Breast epithelium (tissue), 4 donors: ENCODE data around the gene SLC4A9. TPM values are rescaled to one million over a fixed set of nuclear protein-coding genes. Genes with fewer than 3 reads are reported as not detected.

Source experiments
- DNase-seq, 2 donors: peaks; one replicate each; pipeline ENCODE4 v3.0.0-alpha.2; 2019; ENCODE audit warnings: low spot score in 2 of 2
- H3K27ac ChIP-seq, 2 donors: fragments of 200-600 bp; sonication (generic) in 1 of 2; one replicate each; pipeline ENCODE4 v1.5.1; 2016 to 2019; ENCODE audit warnings: mild to moderate bottlenecking in 1 of 2
- H3K27me3 ChIP-seq, 2 donors: fragments of 200-600 bp; sonication (generic) in 1 of 2; one replicate each; pipeline versions ENCODE4 v1.5.1 to v1.6.0; 2017 to 2019; ENCODE audit warnings: control low read depth in 1 of 2, mild to moderate bottlenecking in 1 of 2
- H3K36me3 ChIP-seq: fragments of 200-600 bp; one replicate; pipeline ENCODE4 v1.5.1; 2019
- H3K4me1 ChIP-seq, 2 donors: fragments of 200-600 bp; sonication (generic); one replicate each; pipeline ENCODE4 v1.5.1; 2016 to 2019; ENCODE audit warnings: control low read depth in 1 of 2
- H3K4me3 ChIP-seq, 3 donors: fragments of 200-600 bp; sonication (generic); 1 replicate in 2 of 3; 2 replicates in 1 of 3; pipeline ENCODE4 v1.5.1; 2016 to 2019; ENCODE audit warnings: mild to moderate bottlenecking in 3 of 3, moderate library complexity in 2 of 3
- H3K9me3 ChIP-seq, 2 donors: fragments of 200-600 bp; sonication (generic) in 1 of 2; one replicate each; pipeline ENCODE4 v1.5.1; 2016 to 2019; ENCODE audit warnings: control low read depth in 1 of 2
- POLR2A ChIP-seq: fragments of 450-650 bp; IDR thresholded peaks from one replicate; pipeline ENCODE4 v1.6.1; 2016; ENCODE audit warnings: antibody characterized with exemption, mild to moderate bottlenecking, moderate library complexity
- POLR2AphosphoS5 ChIP-seq, 3 donors: sonication (generic); formaldehyde crosslinking; IDR thresholded peaks; one replicate each; pipeline ENCODE4 v1.6.1; 2017; ENCODE audit warnings: antibody characterized with exemption in 3 of 3
- intact Hi-C: fragments of 100-400 bp; cut with DNase I; formaldehyde crosslinking; loops from one replicate; pipeline ENCODE4 v1.15.1; 2023; ENCODE audit warnings: low total_unique reads
- total RNA-seq, 3 donors: library from RNA; depleted of rRNA; stranded (reverse); fragments of >200 nt; gene quantifications; one replicate each; pipeline ENCODE4 v1.1.0, GENCODE V29; 2016
- TF ChIP-seq, protein P1 (sequence below), 3 donors: fragments of 450-650 bp; IDR thresholded peaks; one replicate each; pipeline ENCODE4 v1.5.1; 2016 to 2017; ENCODE audit warnings: antibody characterized with exemption in 3 of 3, mild to moderate bottlenecking in 3 of 3, moderate library complexity in 3 of 3

Gene SLC4A9
- total RNA-seq, 3 donors from 2014 or later, result not detected

DNA sequence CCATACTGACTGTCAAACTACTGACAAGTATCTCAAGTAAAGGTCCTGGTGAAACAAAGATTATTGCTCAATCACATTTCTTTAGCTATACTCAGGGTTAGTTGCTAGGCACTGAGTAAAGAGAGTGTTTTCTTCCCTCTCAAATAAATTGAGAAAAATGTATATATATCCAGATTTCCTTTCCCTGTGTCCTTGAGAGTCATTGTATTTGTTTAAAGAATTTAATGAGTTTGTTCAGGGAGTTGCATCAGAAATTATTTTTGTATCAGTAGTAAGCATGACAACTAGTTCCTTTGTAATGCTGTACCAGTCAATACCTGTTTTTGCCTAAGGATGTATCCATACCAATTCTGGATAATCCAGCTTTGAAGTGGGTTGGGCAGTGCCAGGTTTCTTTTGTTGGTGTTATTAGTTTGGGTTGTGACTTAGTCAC is 38.4 kb downstream of the SLC4A9 start:
- Histone ChIP-seq H3K9me3 (no peaks in the 10 kb centered on the region), H3K4me3 (no peak overlapping the region), H3K27me3 (no peaks in the 10 kb centered on the region), H3K4me1 (no peaks in the 10 kb centered on the region), H3K27ac (no peak overlapping the region), H3K36me3 (no peaks in the 10 kb centered on the region)
- intact Hi-C loops, result no loop called here
- DNase-seq, result no peak
- TF ChIP-seq POLR2A (no peak), POLR2AphosphoS5 (IDR thresholded peaks at IDR 0.05) (no peak)
- TF ChIP-seq, protein P1, sequence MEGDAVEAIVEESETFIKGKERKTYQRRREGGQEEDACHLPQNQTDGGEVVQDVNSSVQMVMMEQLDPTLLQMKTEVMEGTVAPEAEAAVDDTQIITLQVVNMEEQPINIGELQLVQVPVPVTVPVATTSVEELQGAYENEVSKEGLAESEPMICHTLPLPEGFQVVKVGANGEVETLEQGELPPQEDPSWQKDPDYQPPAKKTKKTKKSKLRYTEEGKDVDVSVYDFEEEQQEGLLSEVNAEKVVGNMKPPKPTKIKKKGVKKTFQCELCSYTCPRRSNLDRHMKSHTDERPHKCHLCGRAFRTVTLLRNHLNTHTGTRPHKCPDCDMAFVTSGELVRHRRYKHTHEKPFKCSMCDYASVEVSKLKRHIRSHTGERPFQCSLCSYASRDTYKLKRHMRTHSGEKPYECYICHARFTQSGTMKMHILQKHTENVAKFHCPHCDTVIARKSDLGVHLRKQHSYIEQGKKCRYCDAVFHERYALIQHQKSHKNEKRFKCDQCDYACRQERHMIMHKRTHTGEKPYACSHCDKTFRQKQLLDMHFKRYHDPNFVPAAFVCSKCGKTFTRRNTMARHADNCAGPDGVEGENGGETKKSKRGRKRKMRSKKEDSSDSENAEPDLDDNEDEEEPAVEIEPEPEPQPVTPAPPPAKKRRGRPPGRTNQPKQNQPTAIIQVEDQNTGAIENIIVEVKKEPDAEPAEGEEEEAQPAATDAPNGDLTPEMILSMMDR (IDR thresholded peaks at IDR 0.05), result no peak

GRCh38 chr5:140399979-140400729 is 40.2 kb downstream of the SLC4A9 start:
- no peaks in the 10 kb centered on the region for H3K27me3 ChIP-seq
- DNase-seq, result no peak

DNA sequence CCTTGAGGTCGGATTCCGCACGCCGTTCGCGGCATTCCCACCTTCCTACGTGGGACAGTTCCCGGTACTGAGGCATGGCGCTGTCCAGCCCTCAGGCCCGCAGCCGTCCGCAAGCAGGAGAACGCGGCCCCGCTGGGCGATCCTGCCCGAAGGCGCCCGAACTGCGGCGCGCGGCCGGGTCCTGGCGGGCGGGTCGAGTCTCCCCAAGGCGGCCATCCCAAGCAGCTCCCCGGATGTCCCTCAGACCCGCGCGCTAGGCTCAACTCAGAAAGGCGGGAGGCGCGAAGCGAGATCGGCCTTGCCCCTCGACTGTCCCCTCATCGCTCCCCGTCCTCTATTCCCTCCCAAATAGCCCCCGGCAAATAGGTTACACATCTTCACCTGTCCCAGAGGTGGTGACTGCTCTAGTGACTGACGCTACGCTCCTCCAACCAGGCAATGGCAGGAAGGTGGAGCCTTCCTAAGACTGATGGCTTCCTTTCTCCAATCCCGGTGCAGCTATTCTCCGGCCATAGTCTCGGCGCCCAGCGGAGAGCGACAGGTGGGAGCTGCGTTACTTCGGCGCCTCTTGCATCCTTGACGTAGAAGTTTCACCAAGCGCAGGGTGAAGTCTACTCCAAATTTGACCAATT is 40.9 kb downstream of the SLC4A9 start:
- TF ChIP-seq POLR2A (no peak), POLR2AphosphoS5 (IDR thresholded peaks at IDR 0.05) (peak; percentile 45 to 83 (median 48))
- TF ChIP-seq, protein P1 (IDR thresholded peaks at IDR 0.05), result no peak
- peak; percentile 81 to 91 for DNase-seq
- peak overlapping the region; percentile 95 to 97 for H3K27ac ChIP-seq
- no peaks in the 10 kb centered on the region for H3K4me1 ChIP-seq
- H3K4me3 ChIP-seq, result peak overlapping the region; percentile 93 to 99 (median 97)
- intact Hi-C loops, result no loop called here
- H3K36me3 ChIP-seq, result no peaks in the 10 kb centered on the region
- no peaks in the 10 kb centered on the region for H3K27me3 ChIP-seq
- no peaks in the 10 kb centered on the region for H3K9me3 ChIP-seq

More at GRCh38 chr5:140399979-140400729, 40.2 kb downstream of the SLC4A9 start:
- TF ChIP-seq POLR2AphosphoS5 (IDR thresholded peaks at IDR 0.05) (no peak), POLR2A (no peak)
- TF ChIP-seq, protein P1 (IDR thresholded peaks at IDR 0.05), result no peak
- H3K36me3 ChIP-seq, result no peaks in the 10 kb centered on the region
- no peaks in the 10 kb centered on the region for H3K4me1 ChIP-seq
- no peaks in the 10 kb centered on the region for H3K9me3 ChIP-seq
- H3K27ac ChIP-seq, result peak overlapping the region; percentile 95 to 97
- H3K4me3 ChIP-seq, result peak overlapping the region; percentile 93 to 99 (median 97)
- intact Hi-C loops, result no loop called here

GRCh38 chr5:140401362-140402257 is 41.6 kb downstream of the SLC4A9 start, which contains the start of gene ANKHD1:
Gene ANKHD1 (plus strand): TSS chr5:140401833. CDS start chr5:140401968, 135 bp downstream.
- Histone ChIP-seq H3K27ac (peak within 1 kb of the TSS; percentile 97 to 98), H3K4me3 (peak within 1 kb of the TSS; percentile 93 to 99 (median 97)), H3K4me1 (no peaks in the 10 kb centered on the region), H3K9me3 (no peaks in the 10 kb centered on the region), H3K36me3 (no peaks in the 10 kb centered on the region), H3K27me3 (no peaks in the 10 kb centered on the region)
- intact Hi-C loops, result no loop called here
- peak; percentile 97 to 100 for DNase-seq
- TF ChIP-seq, protein P1 (IDR thresholded peaks at IDR 0.05), result peak in 1 of 3 donors; percentile 9
- TF ChIP-seq POLR2A (peak; percentile 92), POLR2AphosphoS5 (IDR thresholded peaks at IDR 0.05) (peak; percentile 87 to 97 (median 87))
